Choroid plexus epithelial cell (primary cell): ENCODE measurements around the gene ZC2HC1B.

Experiments
- DNase-seq: peaks from one replicate; pipeline ENCODE4 v3.0.0-alpha.2; 2010; ENCODE audit warnings: low read depth
- H3K4me3 ChIP-seq: 2 replicates; pipeline ENCODE4 v1.5.1; 2011; ENCODE audit warnings: low read depth, mild to moderate bottlenecking, control low read depth, low read length, moderate library complexity
- TF ChIP-seq, protein P1 (sequence below): conservative IDR thresholded peaks from 2 replicates; pipeline ENCODE4 v1.5.1; 2011; ENCODE audit warnings: low read depth, mild to moderate bottlenecking, control low read depth, inconsistent platforms, low read length, moderate library complexity

Gene ZC2HC1B

DNA sequence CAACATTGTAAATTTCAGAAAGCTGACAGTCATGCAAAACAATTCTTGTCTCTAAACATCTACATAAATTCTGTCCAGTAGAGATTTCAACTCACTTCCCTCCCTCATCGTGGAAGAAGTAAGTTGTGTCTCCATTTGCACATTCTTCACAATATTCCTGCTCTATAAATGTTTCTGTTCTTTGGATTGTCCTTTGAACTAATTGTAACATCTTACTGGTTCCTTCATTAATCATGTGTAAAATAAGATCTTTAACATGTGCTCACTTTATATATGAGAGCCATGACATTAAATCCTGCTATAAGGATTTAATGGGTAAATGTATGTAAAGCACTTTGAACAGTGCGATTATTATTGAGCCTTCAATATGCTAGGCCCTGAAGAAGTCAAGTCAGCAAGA, 28.1 kb upstream of the ZC2HC1B start:
- H3K4me3 ChIP-seq = no peak overlapping the region
- DNase-seq = no peak
- TF ChIP-seq, protein P1, sequence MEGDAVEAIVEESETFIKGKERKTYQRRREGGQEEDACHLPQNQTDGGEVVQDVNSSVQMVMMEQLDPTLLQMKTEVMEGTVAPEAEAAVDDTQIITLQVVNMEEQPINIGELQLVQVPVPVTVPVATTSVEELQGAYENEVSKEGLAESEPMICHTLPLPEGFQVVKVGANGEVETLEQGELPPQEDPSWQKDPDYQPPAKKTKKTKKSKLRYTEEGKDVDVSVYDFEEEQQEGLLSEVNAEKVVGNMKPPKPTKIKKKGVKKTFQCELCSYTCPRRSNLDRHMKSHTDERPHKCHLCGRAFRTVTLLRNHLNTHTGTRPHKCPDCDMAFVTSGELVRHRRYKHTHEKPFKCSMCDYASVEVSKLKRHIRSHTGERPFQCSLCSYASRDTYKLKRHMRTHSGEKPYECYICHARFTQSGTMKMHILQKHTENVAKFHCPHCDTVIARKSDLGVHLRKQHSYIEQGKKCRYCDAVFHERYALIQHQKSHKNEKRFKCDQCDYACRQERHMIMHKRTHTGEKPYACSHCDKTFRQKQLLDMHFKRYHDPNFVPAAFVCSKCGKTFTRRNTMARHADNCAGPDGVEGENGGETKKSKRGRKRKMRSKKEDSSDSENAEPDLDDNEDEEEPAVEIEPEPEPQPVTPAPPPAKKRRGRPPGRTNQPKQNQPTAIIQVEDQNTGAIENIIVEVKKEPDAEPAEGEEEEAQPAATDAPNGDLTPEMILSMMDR = no peak

GRCh38 chr6:143838395-143838794, 25.9 kb upstream of the ZC2HC1B start:
- TF ChIP-seq, protein P1 = no peak
- DNase-seq = no peak
- H3K4me3 ChIP-seq = no peak overlapping the region

GRCh38 chr6:143839196-143839595, 25.1 kb upstream of the ZC2HC1B start:
- DNase-seq = no peak
- no peak overlapping the region for H3K4me3 ChIP-seq
- TF ChIP-seq, protein P1 = no peak

- TF ChIP-seq, protein P1 = no peak
- DNase-seq = no peak
- H3K4me3 ChIP-seq = no peak overlapping the region
These were observed 23.5 kb upstream of the ZC2HC1B start for GRCh38 chr6:143840595-143841265.

DNA sequence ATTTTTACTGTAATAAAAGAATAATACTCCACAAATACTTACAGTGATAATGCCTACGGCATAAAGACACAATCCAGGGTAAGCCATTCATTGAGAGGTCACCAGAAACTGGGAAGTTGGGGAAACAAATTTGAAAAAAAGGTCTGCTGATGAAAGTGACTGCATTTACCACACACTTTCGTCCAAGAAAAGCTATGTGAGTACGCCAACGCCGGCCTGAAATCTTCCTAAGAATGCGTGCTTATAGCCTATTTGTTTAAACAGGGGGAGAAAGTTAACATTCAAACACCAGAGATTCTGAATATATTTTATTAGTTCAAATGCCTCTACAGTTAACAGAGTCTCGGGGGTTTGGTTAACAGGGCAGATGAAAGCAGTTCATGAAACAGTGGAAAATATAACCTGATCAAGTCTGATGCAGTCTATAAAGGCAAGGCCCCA, 21.8 kb upstream of the ZC2HC1B start:
- no peak for DNase-seq
- peak overlapping the region; percentile 86 for H3K4me3 ChIP-seq
- TF ChIP-seq, protein P1 = no peak

DNA sequence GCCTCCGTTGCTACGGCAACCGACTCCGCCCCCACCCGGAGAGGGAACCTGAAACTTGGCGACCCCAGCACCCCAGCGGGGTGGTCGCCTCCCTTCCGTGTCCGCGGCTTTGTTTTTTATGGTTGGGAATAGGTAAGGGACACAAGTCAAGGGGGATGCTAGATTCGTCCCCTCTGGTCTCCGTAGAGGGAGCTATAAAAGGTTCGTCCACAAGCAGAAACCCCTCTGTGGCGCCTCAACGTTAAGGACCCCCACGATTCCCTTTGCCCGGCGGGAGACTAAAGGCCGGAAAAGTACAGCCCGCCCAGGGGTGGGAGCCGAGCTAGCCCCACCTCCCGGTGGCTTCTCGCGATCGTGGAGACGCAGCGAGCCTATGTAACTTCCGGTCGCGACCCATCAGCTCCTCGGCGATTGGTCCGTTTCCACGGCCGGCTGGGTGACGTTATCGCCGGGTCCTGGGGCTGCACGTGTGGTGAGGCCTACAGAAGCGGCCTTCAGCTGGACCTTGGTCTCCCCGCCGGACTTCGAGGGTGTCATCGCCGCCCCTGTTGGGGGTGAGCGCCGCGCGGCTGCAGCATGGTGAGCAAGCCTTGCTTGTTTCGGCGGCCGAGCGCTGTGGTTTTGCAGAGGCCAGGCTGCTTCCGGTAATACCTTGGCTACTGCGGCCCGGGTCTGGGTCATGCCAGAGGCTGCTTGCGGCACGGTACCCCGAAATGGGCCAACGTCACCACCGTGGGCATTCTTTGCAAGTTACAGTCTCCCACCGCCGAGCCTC, 21.2 kb upstream of the ZC2HC1B start, which contains the start of gene LTV1:
TSS of gene LTV1 (plus strand) at position 437 of the 775 bp plus-strand sequence. CDS start at position 577, 140 bp downstream.
- peak; percentile 98 for DNase-seq
- TF ChIP-seq, protein P1 = no peak
- H3K4me3 ChIP-seq = peak within 1 kb of the TSS; percentile 86
